Gastrocnemius medialis (tissue), 4 donors: ENCODE data around the gene RPL32. TPM values are rescaled to one million over a fixed set of nuclear protein-coding genes. Genes with fewer than 3 reads are reported as not detected.
"Not testable (repeated sequence)": the region's sequence is repeated elsewhere in the genome, so short reads cannot be mapped to it uniquely, and the experiment has no call there.

Experiments
- ATAC-seq, 2 donors: fragments of 150-250 bp; one replicate each; pipeline ENCODE4 v1.9.1; 2016
- DNase-seq, 2 donors: peaks; one replicate each; pipeline ENCODE4 v3.0.0-alpha.2; 2019
- H3K27ac ChIP-seq, 4 donors: fragments of 200-600 bp; sonication (generic); 1 replicate in 1 of 4; 2 replicates in 3 of 4; pipeline ENCODE4 v1.5.1; 2016 to 2018; ENCODE audit warnings: mild to moderate bottlenecking in 2 of 4, moderate library complexity in 1 of 4
- H3K27me3 ChIP-seq, 3 donors: fragments of 200-600 bp; sonication (generic) in 2 of 3; 1 replicate in 1 of 3; 2 replicates in 2 of 3; pipeline versions ENCODE4 v1.5.1 to v1.6.0; 2016 to 2019; ENCODE audit warnings: mild to moderate bottlenecking in 1 of 3, moderate library complexity in 1 of 3
- H3K36me3 ChIP-seq, 2 donors: fragments of 200-600 bp; sonication (generic) in 1 of 2; one replicate each; pipeline ENCODE4 v1.5.1; 2017 to 2018
- H3K4me1 ChIP-seq, 2 donors: fragments of 200-600 bp; sonication (generic) in 1 of 2; one replicate each; pipeline ENCODE4 v1.5.1; 2016 to 2017; ENCODE audit warnings: mild to moderate bottlenecking in 2 of 2
- H3K4me3 ChIP-seq, 4 donors: fragments of 200-600 bp; sonication (generic) in 3 of 4; 1 replicate in 1 of 4; 2 replicates in 3 of 4; pipeline ENCODE4 v1.5.1; 2016 to 2019; ENCODE audit warnings: mild to moderate bottlenecking in 2 of 4
- H3K9me3 ChIP-seq, 3 donors: fragments of 200-600 bp; sonication (generic) in 2 of 3; 1 replicate in 1 of 3; 2 replicates in 2 of 3; pipeline ENCODE4 v1.5.1; 2016 to 2019
- CTCF ChIP-seq, 5 experiments: fragments of 450-650 bp in 3 of 5; fragments of 200-600 bp in 2 of 5; sonication (generic) in 2 of 5; IDR thresholded peaks in 4 of 5; conservative IDR thresholded peaks in 1 of 5; 1 replicate in 4 of 5; 2 replicates in 1 of 5; pipeline ENCODE4 v1.5.1; 2016 to 2019; ENCODE audit warnings: antibody characterized with exemption in 5 of 5, mild to moderate bottlenecking in 3 of 5, moderate library complexity in 3 of 5
- POLR2A ChIP-seq, 2 donors: fragments of 450-650 bp; IDR thresholded peaks; one replicate each; pipeline ENCODE4 v1.6.1; 2017; ENCODE audit warnings: antibody characterized with exemption in 2 of 2, mild to moderate bottlenecking in 2 of 2, moderate library complexity in 2 of 2
- in situ Hi-C, 4 donors: fragments of 200-750 bp; cut with MboI; loops; one replicate each; pipeline versions ENCODE4 v1.15.0 to v1.8.0; 2017; ENCODE audit warnings: low sequenced_read_pairs in 4 of 4
- intact Hi-C: fragments of 100-400 bp; cut with DNase I; formaldehyde crosslinking; loops from one replicate; pipeline ENCODE4 v1.15.1; 2023; ENCODE audit warnings: low total_unique reads
- total RNA-seq, 4 donors: library from RNA; depleted of rRNA; stranded (reverse); fragments of >200 nt; gene quantifications; one replicate each; pipeline versions ENCODE4 v1.1.0 to v1.2.3, GENCODE V29; 2016

RPL32 gene
- total RNA-seq, 4 donors from 2014 or later: 765 to 1,204 (median 990) TPM

DNA sequence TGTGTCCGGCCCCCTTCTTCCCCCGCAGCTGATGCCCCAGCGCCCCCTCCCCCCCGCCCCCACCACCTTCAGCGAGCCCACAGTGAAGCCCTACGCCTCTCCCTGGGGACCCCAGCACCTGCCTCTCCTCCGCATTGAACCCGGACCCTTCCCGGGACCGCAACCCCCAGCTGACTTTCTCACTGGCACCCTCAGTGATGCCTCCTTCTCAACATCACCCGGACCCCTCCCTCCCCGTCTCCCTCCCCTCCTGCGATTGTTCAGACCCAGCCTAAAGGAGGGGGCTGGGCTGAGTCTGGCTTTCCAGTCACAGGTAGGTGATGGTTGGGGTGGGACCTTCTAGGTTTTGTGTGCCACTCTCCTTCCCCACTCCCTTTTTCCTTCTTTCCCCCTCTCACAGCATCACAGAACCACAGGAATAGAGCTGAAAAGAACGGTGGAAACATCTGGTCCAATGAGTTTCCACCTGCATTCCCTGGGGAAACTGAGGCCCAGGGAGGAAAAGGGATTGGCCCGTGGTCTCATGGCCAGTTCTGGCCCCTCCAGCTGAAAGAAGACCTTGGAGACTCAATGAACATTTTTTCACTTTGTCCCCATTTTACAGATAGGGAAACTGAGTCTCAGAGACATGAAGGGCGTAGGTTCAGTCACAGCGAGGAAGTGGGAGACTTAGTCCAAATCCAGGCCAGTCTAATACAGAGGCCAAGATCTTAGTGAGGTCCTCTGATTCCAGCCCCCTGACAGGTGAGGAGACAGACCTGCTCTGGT lies 44.1 kb downstream of the RPL32 start:
- Histone ChIP-seq H3K36me3 (no peaks in the 10 kb centered on the region), H3K27ac (peak overlapping the region; percentile 99 to 100 (median 99))

GRCh38 chr3:12796171-12797123 lies 44.9 kb downstream of the RPL32 start, which contains the start of gene CAND2:
Gene CAND2, plus strand, starts transcription at chr3:12796680. Its CDS starts 41 bp downstream, at chr3:12796721.
- DNase-seq (peak; percentile 72 to 85), ATAC-seq (peak; percentile 14 to 28)
- H3K4me3 ChIP-seq: peak within 1 kb of the TSS; percentile 70 to 88 (median 82)
- H3K9me3 ChIP-seq: no peaks in the 10 kb centered on the region
- no peaks in the 10 kb centered on the region for H3K36me3 ChIP-seq
- peak within 1 kb of the TSS; percentile 99 to 100 (median 99) for H3K27ac ChIP-seq
- intact Hi-C loops (loop anchor here (1.0 kb wide), 1 partner anchor 239 kb away; the partner anchor contains the start of gene MKRN2), in situ Hi-C loops (no loop called here)
- no peaks in the 10 kb centered on the region for H3K27me3 ChIP-seq
- TF ChIP-seq POLR2A (IDR thresholded peaks at IDR 0.05) (peak; percentile 91 to 93), CTCF (IDR thresholded peaks at IDR 0.05 in 4 of 5, conservative IDR thresholded peaks at IDR 0.05 in 1 of 5) (no peak)
- peaks cover 32 to 39% of the 10 kb centered on the region in 2 donors for H3K4me1 ChIP-seq

More for the DNA sequence above, 44.1 kb downstream of the RPL32 start:
- DNase-seq (peak; percentile 52 to 66), ATAC-seq (peak; percentile 1 to 5)
- peak overlapping the region; percentile 70 to 88 (median 82) for H3K4me3 ChIP-seq
- TF ChIP-seq CTCF (IDR thresholded peaks at IDR 0.05 in 4 of 5, conservative IDR thresholded peaks at IDR 0.05 in 1 of 5): no peak
- TF ChIP-seq POLR2A (IDR thresholded peaks at IDR 0.05): no peak
- no peaks in the 10 kb centered on the region for H3K9me3 ChIP-seq
- in situ Hi-C loops: no loop called here
- H3K4me1 ChIP-seq: peaks cover 36 to 44% of the 10 kb centered on the region in 2 donors
- no peaks in the 10 kb centered on the region for H3K27me3 ChIP-seq
- intact Hi-C loops: loop anchor here (1.0 kb wide), 1 partner anchor 240 kb away; the partner anchor contains the start of gene MKRN2

DNA sequence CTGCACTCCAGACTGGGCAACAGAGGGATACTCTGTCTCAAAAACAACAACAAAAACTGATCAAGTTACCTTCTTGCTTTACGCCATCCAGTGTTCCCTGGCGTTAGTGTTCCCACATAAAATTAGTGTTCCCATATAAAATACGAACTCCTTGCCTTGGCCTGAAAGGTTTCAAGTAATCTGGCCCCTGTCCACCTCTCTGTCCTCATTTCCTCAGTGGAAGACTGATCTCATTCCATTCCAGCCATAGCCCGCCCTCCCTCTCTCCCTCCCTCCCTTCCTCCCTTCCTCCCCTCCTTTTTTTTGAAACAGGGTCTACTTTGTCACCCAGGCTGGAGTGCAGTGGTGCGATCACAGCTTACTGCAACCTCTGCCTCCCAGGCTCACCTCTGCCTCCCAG lies 47.7 kb downstream of the RPL32 start:
- intact Hi-C loops: no loop called here
- Histone ChIP-seq H3K27me3 (no peaks in the 10 kb centered on the region), H3K4me1 (peaks cover 14 to 18% of the 10 kb centered on the region in 2 donors), H3K27ac (peak overlapping the region; percentile 99 to 100 (median 99)), H3K4me3 (no peak overlapping the region), H3K36me3 (no peaks in the 10 kb centered on the region), H3K9me3 (no peaks in the 10 kb centered on the region)
- peak; percentile 82 to 85 for DNase-seq
- no peak for TF ChIP-seq POLR2A (IDR thresholded peaks at IDR 0.05)
- ATAC-seq: peak; percentile 33 to 61
- in situ Hi-C loops: no loop called here

DNA sequence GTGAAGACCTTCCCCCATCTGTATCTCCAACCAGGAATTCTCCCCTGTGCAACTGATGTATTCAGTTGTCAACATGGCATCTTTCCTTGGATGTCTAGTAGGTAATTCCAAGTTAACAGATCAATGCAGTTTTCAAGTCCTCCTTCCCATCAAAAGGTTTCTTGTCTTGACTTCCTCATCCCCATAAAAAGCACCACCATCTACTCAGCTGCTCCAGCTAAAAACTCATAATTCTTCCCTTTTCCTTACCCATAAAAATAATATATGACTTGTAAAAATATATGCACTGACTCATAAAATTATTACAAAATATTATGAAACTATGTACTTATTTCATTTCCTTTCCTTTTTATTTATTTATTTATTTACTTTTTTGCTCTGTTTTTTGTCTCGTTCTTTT lies 49.9 kb downstream of the RPL32 start:
- Histone ChIP-seq H3K36me3 (no peaks in the 10 kb centered on the region), H3K27me3 (no peaks in the 10 kb centered on the region), H3K4me1 (peaks cover 4 to 10% of the 10 kb centered on the region in 2 donors), H3K4me3 (no peak overlapping the region), H3K9me3 (no peaks in the 10 kb centered on the region), H3K27ac (peak overlapping the region in 1 of 4 donors; percentile 99)
- DNase-seq: no peak
- no peak for TF ChIP-seq POLR2A (IDR thresholded peaks at IDR 0.05)
- TF ChIP-seq CTCF (IDR thresholded peaks at IDR 0.05 in 4 of 5, conservative IDR thresholded peaks at IDR 0.05 in 1 of 5): no peak
- in situ Hi-C loops (no loop called here), intact Hi-C loops (no loop called here)
- ATAC-seq: no peak

DNA sequence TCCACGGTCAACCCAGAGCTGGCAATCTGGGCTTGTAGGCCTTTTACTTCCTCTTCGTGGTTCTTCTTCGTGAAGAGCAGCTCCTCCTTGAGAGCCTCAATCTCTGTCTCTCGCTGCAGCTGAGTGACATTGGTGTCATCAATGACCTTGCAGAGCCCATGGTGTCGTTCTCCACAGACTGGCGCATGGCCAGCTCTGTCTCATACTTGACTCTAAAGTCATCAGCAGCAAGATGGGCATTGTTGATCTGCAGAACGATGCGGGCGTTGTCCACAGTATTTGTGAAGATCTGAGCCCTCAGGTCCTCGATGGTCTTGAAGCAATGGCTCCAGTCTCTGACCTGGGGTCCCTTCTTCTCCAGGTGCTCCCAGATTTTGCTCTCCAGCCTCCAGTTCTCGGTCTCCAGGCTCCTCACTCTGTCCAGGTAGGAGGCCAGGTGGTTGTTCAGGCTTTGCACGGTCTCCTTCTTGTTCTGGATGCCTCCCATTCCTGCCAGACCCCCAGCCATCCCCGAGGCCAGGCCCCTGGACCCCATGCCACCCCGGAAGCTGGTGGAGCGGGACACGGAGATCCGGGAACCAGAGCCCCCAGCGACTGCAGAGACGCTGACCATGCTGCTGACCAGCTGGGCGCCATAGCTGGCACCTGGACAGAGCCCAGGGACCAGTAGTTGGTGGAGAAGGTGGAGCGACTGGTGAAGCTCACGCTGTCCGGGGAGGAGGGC lies 53.2 kb downstream of the RPL32 start:
- ATAC-seq, H3K27ac ChIP-seq, H3K27me3 ChIP-seq, DNase-seq, H3K4me1 ChIP-seq, intact Hi-C loops, in situ Hi-C loops, H3K4me3 ChIP-seq, H3K36me3 ChIP-seq, H3K9me3 ChIP-seq: not testable (repeated sequence)
